ENCODE data around the gene TEX54. TPM values are rescaled to one million over a fixed set of nuclear protein-coding genes. Genes with fewer than 3 reads are reported as not detected.

Gene TEX54
- total and polyA plus RNA-seq, 2 of the 13 experiments (the other 11 are each of a cell fraction or from before 2014, with no cell fraction given) = not detected

DNA sequence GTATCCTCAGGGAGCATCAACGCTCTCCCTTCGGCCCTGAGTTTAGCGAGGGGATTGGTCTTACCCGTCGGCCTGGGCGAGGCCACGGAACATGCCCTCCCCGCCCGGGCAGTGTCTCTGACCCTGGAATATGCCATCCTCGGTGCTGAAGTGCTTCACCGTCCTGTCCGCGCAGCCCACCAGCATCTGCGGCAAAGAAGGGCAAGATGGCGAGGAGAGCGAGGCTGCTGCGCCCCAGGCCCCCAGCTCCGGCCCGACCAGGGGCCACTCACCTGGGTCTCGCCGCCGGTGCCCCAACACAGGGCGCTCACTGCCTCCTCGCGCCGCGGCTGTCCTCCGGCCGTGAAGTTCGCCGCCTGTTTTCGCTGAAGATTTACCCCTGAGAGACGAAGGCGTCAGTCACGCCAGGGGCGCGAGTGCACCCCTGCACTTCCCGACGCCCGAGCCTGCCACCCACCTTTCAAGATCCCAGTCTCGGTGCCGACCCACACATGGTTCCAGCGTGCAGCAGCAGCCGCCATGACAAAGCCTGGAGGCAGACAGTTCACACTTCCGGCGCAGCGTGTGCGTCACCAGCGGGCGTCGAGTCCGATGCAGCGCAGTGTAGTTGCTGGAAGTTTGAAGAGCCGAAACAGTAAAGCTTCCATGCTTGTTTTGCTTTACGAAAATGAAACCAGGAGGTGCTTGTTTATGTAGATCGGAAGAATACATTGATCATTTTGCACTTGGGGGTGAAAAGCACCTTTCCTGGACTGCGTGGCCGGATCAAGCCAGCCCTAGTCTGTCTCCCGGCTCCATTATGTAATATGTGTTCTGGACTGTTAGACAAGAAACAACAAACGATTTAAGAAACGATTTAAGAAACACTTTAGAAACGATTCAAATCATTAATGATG, 6.7 kb upstream of the TEX54 start, which contains the start of gene WDR74 (continued):
- TF ChIP-seq, protein P1, sequence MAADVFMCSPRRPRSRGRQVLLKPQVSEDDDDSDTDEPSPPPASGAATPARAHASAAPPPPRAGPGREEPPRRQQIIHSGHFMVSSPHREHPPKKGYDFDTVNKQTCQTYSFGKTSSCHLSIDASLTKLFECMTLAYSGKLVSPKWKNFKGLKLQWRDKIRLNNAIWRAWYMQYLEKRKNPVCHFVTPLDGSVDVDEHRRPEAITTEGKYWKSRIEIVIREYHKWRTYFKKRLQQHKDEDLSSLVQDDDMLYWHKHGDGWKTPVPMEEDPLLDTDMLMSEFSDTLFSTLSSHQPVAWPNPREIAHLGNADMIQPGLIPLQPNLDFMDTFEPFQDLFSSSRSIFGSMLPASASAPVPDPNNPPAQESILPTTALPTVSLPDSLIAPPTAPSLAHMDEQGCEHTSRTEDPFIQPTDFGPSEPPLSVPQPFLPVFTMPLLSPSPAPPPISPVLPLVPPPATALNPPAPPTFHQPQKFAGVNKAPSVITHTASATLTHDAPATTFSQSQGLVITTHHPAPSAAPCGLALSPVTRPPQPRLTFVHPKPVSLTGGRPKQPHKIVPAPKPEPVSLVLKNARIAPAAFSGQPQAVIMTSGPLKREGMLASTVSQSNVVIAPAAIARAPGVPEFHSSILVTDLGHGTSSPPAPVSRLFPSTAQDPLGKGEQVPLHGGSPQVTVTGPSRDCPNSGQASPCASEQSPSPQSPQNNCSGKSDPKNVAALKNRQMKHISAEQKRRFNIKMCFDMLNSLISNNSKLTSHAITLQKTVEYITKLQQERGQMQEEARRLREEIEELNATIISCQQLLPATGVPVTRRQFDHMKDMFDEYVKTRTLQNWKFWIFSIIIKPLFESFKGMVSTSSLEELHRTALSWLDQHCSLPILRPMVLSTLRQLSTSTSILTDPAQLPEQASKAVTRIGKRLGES (CRISPR knock-in tag; IDR thresholded peaks at IDR 0.05; ENCODE audit: borderline replicate concordance) = no peak
- TF ChIP-seq MXI1 (IDR thresholded peaks at IDR 0.05; ENCODE audit: borderline replicate concordance, low read depth, low read length) (peak; percentile 100), TSC22D2 (CRISPR knock-in tag; IDR thresholded peaks at IDR 0.05; ENCODE audit: borderline replicate concordance) (no peak), SOX13 (IDR thresholded peaks at IDR 0.05) (no peak), SOX13 (CRISPR knock-in tag; conservative IDR thresholded peaks at IDR 0.05 in 1 of 2, IDR thresholded peaks at IDR 0.05 in 1 of 2) (peak in 1 of 2 experiments; percentile 37; a peak in 1 of 4 replicates), CHD4 (IDR thresholded peaks at IDR 0.05; ENCODE audit: borderline replicate concordance, low read length) (no peak), TOPORS (CRISPR knock-in tag; IDR thresholded peaks at IDR 0.05) (peak; percentile 11; the same call in 1 of the 2 replicates), PHF5A (CRISPR knock-in tag; IDR thresholded peaks at IDR 0.05; ENCODE audit: low read depth, unreplicated experiment) (peak; percentile 57), ZNF572 (CRISPR knock-in tag; IDR thresholded peaks at IDR 0.05) (peak; percentile 48; the same call in 1 of the 2 replicates), HDAC2 (CRISPR knock-in tag; IDR thresholded peaks at IDR 0.05) (peak; percentile 94), SMYD3 (CRISPR knock-in tag; IDR thresholded peaks at IDR 0.05) (peak; percentile 55; the same call in 1 of the 2 replicates), SYNCRIP (IDR thresholded peaks at IDR 0.05; ENCODE audit: insufficient read depth, low read depth, low read length) (no peak), TCF7 (IDR thresholded peaks at IDR 0.05; ENCODE audit: low read depth) (peak; percentile 18; the same call in 1 of the 2 replicates), NR3C1 (CRISPR knock-in tag; IDR thresholded peaks at IDR 0.05) (no peak), U2AF1 (optimal IDR thresholded peaks at IDR 0.05; ENCODE audit: low read depth, low read length) (peak; percentile 89), HNRNPLL (IDR thresholded peaks at IDR 0.05; ENCODE audit: low read depth, low read length, poor library complexity, severe bottlenecking) (peak; percentile 94), FOXM1 (CRISPR knock-in tag; IDR thresholded peaks at IDR 0.05) (no peak)
- TF ChIP-seq, protein P2, sequence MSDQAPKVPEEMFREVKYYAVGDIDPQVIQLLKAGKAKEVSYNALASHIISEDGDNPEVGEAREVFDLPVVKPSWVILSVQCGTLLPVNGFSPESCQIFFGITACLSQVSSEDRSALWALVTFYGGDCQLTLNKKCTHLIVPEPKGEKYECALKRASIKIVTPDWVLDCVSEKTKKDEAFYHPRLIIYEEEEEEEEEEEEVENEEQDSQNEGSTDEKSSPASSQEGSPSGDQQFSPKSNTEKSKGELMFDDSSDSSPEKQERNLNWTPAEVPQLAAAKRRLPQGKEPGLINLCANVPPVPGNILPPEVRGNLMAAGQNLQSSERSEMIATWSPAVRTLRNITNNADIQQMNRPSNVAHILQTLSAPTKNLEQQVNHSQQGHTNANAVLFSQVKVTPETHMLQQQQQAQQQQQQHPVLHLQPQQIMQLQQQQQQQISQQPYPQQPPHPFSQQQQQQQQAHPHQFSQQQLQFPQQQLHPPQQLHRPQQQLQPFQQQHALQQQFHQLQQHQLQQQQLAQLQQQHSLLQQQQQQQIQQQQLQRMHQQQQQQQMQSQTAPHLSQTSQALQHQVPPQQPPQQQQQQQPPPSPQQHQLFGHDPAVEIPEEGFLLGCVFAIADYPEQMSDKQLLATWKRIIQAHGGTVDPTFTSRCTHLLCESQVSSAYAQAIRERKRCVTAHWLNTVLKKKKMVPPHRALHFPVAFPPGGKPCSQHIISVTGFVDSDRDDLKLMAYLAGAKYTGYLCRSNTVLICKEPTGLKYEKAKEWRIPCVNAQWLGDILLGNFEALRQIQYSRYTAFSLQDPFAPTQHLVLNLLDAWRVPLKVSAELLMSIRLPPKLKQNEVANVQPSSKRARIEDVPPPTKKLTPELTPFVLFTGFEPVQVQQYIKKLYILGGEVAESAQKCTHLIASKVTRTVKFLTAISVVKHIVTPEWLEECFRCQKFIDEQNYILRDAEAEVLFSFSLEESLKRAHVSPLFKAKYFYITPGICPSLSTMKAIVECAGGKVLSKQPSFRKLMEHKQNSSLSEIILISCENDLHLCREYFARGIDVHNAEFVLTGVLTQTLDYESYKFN (CRISPR knock-in tag; conservative IDR thresholded peaks at IDR 0.05) = peak; percentile 44
- TF ChIP-seq, protein P3, sequence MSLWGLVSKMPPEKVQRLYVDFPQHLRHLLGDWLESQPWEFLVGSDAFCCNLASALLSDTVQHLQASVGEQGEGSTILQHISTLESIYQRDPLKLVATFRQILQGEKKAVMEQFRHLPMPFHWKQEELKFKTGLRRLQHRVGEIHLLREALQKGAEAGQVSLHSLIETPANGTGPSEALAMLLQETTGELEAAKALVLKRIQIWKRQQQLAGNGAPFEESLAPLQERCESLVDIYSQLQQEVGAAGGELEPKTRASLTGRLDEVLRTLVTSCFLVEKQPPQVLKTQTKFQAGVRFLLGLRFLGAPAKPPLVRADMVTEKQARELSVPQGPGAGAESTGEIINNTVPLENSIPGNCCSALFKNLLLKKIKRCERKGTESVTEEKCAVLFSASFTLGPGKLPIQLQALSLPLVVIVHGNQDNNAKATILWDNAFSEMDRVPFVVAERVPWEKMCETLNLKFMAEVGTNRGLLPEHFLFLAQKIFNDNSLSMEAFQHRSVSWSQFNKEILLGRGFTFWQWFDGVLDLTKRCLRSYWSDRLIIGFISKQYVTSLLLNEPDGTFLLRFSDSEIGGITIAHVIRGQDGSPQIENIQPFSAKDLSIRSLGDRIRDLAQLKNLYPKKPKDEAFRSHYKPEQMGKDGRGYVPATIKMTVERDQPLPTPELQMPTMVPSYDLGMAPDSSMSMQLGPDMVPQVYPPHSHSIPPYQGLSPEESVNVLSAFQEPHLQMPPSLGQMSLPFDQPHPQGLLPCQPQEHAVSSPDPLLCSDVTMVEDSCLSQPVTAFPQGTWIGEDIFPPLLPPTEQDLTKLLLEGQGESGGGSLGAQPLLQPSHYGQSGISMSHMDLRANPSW (CRISPR knock-in tag; IDR thresholded peaks at IDR 0.05; ENCODE audit: borderline replicate concordance) = no peak
